GM12801 (cell line): ENCODE measurements around the gene CCDC150.

Experiments
- TF ChIP-seq, protein P1 (sequence below): IDR thresholded peaks from one replicate; pipeline ENCODE4 v1.5.1; 2011; ENCODE audit warnings: control low read depth; ENCODE audit not compliant: insufficient read length; ENCODE audit errors: extremely low read depth

The CCDC150 gene

DNA sequence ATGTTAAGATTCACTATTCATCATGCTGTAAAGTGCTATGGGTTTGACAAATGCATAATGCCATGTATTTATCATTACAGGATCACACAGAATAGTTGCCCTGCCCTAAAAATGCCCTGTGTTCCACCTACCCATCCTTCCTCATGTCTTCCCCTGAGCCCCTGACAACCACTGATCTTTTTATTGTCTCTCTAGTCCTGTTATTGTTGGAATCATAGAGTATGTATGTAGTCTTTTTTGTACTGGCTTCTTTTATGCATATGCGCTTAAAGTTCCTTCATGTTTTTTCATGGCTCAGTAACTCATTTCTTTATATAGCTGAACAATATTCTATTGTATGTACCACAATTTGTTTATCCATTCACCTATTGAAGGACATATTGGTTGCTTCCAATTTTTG is 20.3 kb downstream of the CCDC150 start:
- TF ChIP-seq, protein P1, sequence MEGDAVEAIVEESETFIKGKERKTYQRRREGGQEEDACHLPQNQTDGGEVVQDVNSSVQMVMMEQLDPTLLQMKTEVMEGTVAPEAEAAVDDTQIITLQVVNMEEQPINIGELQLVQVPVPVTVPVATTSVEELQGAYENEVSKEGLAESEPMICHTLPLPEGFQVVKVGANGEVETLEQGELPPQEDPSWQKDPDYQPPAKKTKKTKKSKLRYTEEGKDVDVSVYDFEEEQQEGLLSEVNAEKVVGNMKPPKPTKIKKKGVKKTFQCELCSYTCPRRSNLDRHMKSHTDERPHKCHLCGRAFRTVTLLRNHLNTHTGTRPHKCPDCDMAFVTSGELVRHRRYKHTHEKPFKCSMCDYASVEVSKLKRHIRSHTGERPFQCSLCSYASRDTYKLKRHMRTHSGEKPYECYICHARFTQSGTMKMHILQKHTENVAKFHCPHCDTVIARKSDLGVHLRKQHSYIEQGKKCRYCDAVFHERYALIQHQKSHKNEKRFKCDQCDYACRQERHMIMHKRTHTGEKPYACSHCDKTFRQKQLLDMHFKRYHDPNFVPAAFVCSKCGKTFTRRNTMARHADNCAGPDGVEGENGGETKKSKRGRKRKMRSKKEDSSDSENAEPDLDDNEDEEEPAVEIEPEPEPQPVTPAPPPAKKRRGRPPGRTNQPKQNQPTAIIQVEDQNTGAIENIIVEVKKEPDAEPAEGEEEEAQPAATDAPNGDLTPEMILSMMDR: no peak

DNA sequence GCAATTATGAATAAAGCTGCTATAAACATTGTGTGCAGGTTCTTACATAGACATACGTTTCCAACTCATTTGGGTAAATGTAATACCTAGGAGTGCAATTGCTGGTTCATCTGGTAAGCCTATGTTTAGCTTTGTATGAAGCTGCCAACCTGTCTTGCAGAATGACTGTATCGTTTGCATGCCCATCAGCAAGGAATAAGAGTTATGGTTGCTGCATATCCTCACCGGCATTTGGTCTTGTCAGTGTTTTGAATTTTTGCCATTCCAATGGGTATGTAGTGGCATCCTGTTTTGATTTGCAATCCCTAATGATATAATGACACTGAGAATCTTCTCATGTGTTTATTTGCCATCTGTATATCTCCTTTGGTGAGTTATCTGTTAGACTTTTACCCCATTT is 20.7 kb downstream of the CCDC150 start:
- TF ChIP-seq, protein P1: no peak

DNA sequence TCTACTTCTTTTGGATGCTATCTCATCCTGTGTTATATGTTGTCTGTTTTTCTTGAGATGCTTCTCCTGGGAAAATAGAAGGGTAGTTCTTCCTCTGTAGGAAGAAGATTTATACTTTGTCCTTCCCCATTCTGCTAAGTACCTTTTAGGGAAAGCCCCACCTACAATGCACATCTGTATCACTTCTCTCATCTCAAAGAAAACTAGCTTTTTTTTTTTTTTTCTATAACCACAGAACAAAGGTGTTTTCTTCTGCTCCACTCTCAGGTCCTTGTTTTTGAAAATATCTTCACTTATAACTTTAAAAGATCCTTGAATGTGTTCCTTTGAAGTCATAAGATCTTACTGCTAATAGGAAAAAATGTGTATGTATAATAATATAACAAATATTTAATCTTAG is 30.8 kb downstream of the CCDC150 start:
- TF ChIP-seq, protein P1: no peak

DNA sequence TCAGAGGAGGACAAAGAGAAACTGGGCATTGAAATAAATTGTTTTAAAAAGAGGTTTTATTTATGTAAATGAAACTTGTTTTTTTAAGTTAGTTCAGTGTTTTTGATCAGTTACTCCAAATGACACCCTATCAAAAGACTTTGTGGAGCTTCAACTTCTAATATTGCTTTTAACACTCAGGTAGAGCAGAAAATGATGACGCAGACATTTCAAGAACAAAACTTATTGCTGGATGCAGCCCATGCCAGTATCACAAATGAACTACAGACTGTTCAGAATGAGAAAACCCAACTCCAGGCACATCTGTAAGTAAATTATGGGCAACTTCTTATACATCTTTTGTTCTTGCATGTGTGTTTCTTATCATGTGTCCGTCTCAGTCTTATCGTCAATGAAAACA is 36.4 kb downstream of the CCDC150 start:
- TF ChIP-seq, protein P1: no peak

DNA sequence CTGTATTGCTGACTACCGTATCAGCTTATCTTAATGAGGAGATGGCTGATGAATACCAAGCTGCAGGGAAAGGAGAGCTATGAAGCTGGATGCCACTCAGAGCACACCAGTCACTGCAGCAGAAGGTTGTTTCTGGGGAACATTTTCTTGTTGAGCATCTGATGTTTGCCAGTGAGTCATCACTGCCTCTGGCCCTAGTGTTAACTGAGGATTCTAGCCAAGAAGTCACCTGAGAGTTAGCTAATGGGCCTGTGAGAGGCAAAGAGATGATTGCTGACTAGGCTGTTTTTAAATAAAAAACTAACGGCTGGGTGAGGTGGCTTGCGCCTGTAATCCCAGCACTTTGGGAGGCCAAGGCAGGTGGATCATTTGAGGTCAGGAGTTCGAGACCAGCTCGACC is 37.9 kb downstream of the CCDC150 start:
- TF ChIP-seq, protein P1: no peak

DNA sequence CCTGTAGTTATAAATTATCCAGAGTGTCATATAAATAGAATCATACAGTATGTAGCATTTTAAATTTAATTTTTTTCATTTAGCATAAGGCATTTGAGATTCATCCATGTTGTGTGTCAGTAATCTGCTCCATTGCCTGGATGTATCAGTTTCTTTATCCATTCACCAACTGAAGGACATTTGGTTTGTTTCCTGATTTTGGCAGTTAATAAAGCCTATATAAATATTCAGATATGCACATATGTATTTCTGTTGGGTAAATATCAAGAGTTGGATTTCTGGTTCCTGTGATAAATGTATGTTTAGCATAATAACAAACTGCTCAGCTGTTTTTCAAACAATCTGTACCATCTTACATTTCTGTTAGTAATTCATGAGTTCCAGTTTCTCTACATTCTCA is 39.9 kb downstream of the CCDC150 start:
- TF ChIP-seq, protein P1: no peak

DNA sequence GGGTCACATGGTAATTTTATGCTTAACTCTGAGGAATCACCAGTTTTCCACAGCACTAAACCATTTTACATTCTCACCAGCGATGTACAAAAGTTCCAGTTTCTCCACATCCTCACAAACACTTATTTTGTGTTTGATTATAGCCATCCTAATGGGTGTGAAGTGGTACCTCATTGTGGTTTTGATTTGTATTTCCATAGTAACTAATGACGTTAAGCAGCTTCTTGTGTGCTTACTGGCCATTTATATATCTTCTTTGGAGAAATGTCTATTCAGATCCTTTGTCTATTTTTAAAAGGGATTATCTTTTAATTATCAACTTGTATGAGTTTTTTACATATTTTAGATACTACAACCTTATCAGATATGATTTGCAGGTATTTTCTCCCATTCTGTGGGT is 42.0 kb downstream of the CCDC150 start:
- TF ChIP-seq, protein P1: no peak

DNA sequence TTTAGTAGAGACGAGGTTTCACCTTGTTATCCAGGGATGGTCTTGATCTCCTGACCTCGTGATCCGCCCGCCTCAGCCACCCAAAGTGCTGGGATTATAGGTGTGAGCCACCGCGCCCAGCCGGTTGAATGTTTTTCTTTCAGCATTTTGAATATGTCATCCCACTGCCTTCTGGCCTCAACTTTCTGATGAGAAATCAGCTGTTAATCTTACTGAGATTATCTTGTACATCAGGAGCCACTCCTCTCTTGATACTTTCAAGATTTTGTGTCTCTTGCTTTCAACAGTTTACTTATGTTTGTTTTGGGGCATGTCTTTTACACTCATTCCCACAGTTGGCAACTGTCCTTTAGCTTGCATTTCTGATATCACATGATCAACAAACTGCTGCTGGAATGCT is 46.3 kb downstream of the CCDC150 start:
- TF ChIP-seq, protein P1: no peak
